HTERT RPE-1 (cell line): ENCODE results near the gene PLPP3.

Experiments used
- in situ Hi-C: fragments of 300-500 bp; cut with MboI; formaldehyde crosslinking; loops from 4 replicates; pipeline ENCODE4 v1.14.3; 2020; ENCODE audit warnings: low sequenced_read_pairs

PLPP3 gene

GRCh38 chr1:56501888-56502287, 77.5 kb downstream of the PLPP3 start:
- in situ Hi-C loops, result no loop called here

GRCh38 chr1:56501426-56501825, 77.9 kb downstream of the PLPP3 start:
- in situ Hi-C loops, result no loop called here

GRCh38 chr1:56496821-56497772, 82.3 kb downstream of the PLPP3 start:
- in situ Hi-C loops, result no loop called here

GRCh38 chr1:56496158-56496557, 83.2 kb downstream of the PLPP3 start:
- in situ Hi-C loops, result no loop called here

- in situ Hi-C loops, result no loop called here
These were observed 83.8 kb downstream of the PLPP3 start for GRCh38 chr1:56495538-56495937.

GRCh38 chr1:56494306-56494705, 85.1 kb downstream of the PLPP3 start:
- in situ Hi-C loops, result no loop called here

- in situ Hi-C loops, result no loop called here
These were observed 85.5 kb downstream of the PLPP3 start for GRCh38 chr1:56493826-56494225.

GRCh38 chr1:56491441-56491840, 87.9 kb downstream of the PLPP3 start:
- in situ Hi-C loops, result no loop called here

- in situ Hi-C loops, result no loop called here
These were observed 88.7 kb downstream of the PLPP3 start for GRCh38 chr1:56490619-56491018.

GRCh38 chr1:56489695-56490094, 89.7 kb downstream of the PLPP3 start:
- in situ Hi-C loops, result no loop called here

- in situ Hi-C loops, result no loop called here
These were observed 94.7 kb downstream of the PLPP3 start for GRCh38 chr1:56484695-56485094.

- in situ Hi-C loops, result no loop called here
These were observed 96.3 kb downstream of the PLPP3 start for GRCh38 chr1:56483104-56483503.

GRCh38 chr1:56482486-56482885, 96.9 kb downstream of the PLPP3 start:
- in situ Hi-C loops, result no loop called here

- in situ Hi-C loops, result no loop called here
These were observed 98.1 kb downstream of the PLPP3 start for GRCh38 chr1:56481140-56481694.

GRCh38 chr1:56478734-56479133, 100.6 kb downstream of the PLPP3 start:
- in situ Hi-C loops, result no loop called here

- in situ Hi-C loops, result no loop called here
These were observed 101.9 kb downstream of the PLPP3 start for GRCh38 chr1:56477164-56478111.

GRCh38 chr1:56473582-56474270, 105.6 kb downstream of the PLPP3 start:
- in situ Hi-C loops, result no loop called here

- in situ Hi-C loops, result no loop called here
These were observed 106.5 kb downstream of the PLPP3 start for GRCh38 chr1:56472860-56473259.

GRCh38 chr1:56469640-56470371, 109.6 kb downstream of the PLPP3 start:
- in situ Hi-C loops, result no loop called here

GRCh38 chr1:56468518-56468917, 110.8 kb downstream of the PLPP3 start:
- in situ Hi-C loops, result no loop called here
